ENCODE measurements around the gene NEIL1.
"Not testable (repeated sequence)": the region's sequence is repeated elsewhere in the genome, so short reads cannot be mapped to it uniquely, and the experiment has no call there.

Gene NEIL1, protein sequence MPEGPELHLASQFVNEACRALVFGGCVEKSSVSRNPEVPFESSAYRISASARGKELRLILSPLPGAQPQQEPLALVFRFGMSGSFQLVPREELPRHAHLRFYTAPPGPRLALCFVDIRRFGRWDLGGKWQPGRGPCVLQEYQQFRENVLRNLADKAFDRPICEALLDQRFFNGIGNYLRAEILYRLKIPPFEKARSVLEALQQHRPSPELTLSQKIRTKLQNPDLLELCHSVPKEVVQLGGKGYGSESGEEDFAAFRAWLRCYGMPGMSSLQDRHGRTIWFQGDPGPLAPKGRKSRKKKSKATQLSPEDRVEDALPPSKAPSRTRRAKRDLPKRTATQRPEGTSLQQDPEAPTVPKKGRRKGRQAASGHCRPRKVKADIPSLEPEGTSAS

DNA sequence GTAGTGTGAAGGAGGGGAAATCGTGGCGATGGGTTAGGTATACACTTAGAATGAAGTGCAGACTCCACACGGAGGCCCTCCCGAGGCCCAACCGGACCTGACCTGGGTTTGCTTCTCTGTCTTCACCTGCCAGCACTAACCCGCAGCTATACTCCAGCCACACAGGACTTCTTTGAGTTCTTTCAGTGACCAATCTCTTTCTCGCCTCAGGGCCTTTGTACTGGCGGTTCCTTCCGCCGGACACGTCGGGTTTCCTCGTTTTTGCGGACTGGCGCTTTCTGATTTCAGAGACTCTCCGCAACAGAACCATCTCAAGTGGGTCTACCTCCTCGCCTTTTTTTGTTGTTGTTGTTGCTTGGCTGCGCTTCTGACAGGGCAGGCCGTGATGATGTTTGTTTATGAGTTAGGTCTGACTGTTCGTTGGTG, at the start of gene NEIL1:
TSS of gene NEIL1 (plus strand) at position 244 of the 426 bp plus-strand sequence. CDS start 1,867 bp downstream, outside the sequence.
- CTCF ChIA-PET = interaction anchor here (0.9 kb wide), 1 partner anchor 22 kb away, joined by 3 read pairs; the partner anchor contains the start of gene MAN2C1
- Mint-ChIP-seq H3K4me3 (peak within 1 kb of the TSS; percentile 78), H3K27me3 (peaks cover 46% of the 10 kb centered on the region), H3K4me1 (peaks cover 40% of the 10 kb centered on the region), H3K27ac (peak within 1 kb of the TSS; percentile 56), H3K9me3 (peaks cover 19% of the 10 kb centered on the region), H3K36me3 (peaks cover 35% of the 10 kb centered on the region)
- no peak for DNase-seq

DNA sequence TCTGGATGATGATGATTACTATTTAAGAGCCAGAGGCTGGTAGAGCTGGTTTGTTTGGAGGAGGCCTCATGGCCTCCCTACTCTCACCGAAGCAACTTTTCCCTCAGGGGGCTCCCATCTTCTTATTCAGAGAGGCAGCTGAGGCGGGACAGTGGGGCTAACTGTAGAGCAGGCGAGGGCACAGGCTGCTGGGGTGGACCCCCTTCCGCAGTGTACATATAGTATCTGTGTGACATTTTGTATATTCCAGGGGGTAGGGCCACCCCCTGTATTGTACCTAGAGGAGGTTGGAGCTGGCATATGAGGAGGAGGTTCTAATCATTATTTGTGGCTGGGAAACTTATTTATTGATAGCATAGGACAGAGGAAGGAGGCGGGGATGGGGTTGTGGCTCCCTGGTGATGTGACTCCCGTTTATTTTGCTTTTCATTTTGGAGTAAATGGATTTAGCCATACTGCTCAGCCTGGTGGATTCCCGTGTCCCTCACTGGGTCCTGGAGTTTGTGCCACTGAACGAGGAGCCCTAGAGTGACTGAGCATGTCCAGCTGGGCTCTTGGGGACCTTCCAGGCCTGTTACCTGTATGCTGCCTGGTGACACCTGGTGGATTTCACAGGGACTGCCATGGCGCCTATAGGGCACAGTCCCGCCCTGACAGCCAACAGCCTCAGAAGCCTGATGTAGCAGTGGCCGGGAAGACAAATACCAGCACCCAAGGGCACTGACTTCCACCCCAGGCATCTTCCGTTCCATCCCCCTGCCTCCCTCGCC, 48.1 kb upstream of the NEIL1 start:
- not testable (repeated sequence) for H3K9me3 Mint-ChIP-seq, H3K36me3 Mint-ChIP-seq, H3K4me1 Mint-ChIP-seq, H3K4me3 Mint-ChIP-seq, DNase-seq, H3K27ac Mint-ChIP-seq
- peaks cover 15% of the 10 kb centered on the region for H3K27me3 Mint-ChIP-seq
- CTCF ChIA-PET = interaction anchor here (0.8 to 1.6 kb wide), 2 partner anchors 265 to 268 kb away, joined by 3 to 5 read pairs; no protein-coding TSS in a partner anchor

DNA sequence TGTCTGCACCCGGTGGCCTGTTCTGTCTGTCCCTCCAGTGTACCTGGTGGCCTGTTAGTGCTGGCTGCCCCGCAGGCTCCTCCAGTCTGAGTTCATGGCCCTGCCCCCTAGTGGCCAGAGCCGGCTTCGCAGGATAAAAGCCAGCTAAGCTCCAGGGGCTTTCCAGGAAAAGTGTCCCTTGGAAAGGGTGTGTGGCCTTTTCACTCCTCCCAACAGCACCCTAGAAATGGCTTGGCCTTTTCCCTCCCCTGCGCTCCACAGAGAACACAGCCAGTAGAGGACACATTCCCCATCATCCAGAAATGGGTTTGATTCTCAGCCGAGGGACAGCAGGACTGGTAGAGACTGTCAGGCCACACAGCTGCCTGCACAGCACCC, 47.5 kb upstream of the NEIL1 start:
- DNase-seq = peak; percentile 76
- H3K9me3 Mint-ChIP-seq, H3K27ac Mint-ChIP-seq, H3K4me3 Mint-ChIP-seq, H3K36me3 Mint-ChIP-seq, H3K4me1 Mint-ChIP-seq: not testable (repeated sequence)
- CTCF ChIA-PET = interaction anchor here (1.0 to 1.6 kb wide), 3 partner anchors 169 to 270 kb away, joined by 3 read pairs; no protein-coding TSS in a partner anchor
- peaks cover 20% of the 10 kb centered on the region for H3K27me3 Mint-ChIP-seq

DNA sequence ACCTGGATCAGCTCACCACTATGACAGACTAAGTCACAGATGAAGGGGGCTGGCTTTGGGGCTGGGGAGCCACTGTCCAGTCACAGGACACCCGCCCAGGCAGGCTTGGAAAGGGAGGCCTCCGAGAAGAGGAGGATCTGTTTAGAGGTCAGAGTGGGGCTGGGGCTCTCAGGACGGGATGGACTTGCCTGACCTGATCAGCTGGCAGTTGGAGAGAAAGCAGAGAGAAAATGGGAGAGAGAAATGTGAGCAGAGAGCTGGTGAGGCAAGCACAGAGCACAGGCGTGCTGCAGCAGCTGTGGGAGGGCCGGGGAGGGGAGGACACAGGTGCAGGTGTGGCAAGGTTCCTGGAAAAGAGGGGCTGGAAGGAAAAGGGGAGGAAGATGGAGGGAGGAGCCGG, 46.8 kb upstream of the NEIL1 start:
- Mint-ChIP-seq H3K4me1 (peaks cover 11% of the 10 kb centered on the region), H3K27me3 (peaks cover 24% of the 10 kb centered on the region)
- DNase-seq, H3K9me3 Mint-ChIP-seq, H3K27ac Mint-ChIP-seq, H3K36me3 Mint-ChIP-seq, H3K4me3 Mint-ChIP-seq: not testable (repeated sequence)
- CTCF ChIA-PET = interaction anchor here (1.0 to 1.6 kb wide), 3 partner anchors 169 to 270 kb away, joined by 3 read pairs; no protein-coding TSS in a partner anchor

DNA sequence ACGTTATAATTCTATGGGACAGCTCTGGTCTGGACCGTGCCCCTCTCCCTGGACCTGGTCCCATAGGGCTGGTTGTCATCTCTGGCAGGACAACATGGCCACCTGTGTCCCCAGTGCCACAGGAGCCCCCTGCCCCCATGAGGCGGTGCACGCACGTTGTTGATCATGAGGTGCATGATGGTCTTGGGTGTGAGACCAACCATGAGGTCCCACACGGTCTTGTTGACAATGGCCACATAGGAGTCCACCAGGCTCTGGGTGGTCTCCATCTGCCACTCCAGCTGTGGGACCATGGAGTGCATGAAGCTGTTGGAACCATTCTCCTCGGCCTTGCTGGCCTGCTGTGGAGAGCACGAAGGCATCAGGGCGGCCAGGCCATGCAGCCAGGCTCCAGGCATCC, 44.5 kb upstream of the NEIL1 start:
- Mint-ChIP-seq H3K27ac (no peak overlapping the region), H3K4me1 (peaks cover 11% of the 10 kb centered on the region), H3K4me3 (no peak overlapping the region), H3K9me3 (no peaks in the 10 kb centered on the region), H3K27me3 (peaks cover 38% of the 10 kb centered on the region), H3K36me3 (no peaks in the 10 kb centered on the region)
- CTCF ChIA-PET = no interaction called here
- DNase-seq = no peak

DNA sequence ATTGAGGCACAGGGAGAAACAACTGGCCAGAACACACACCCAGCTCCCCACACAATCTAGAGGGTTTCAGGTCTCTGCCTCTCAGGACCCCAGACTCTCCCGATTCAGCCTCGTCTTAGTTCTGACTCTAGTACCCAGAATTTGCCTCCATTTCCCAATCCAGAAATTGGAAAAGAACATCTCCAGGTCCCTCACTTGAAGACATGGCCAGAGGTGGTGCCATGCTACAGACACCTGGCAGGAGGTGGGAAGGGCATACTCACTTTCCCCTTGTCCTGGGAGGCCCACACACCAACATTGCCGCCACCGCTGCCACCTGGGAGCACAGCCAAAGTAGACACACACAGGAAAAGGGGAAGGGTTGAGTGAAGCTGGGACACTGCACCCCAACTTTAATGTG, 44.1 kb upstream of the NEIL1 start:
- H3K36me3 Mint-ChIP-seq, CTCF ChIA-PET, DNase-seq, H3K27ac Mint-ChIP-seq, H3K9me3 Mint-ChIP-seq, H3K4me3 Mint-ChIP-seq: not testable (repeated sequence)
- peaks cover 14% of the 10 kb centered on the region for H3K4me1 Mint-ChIP-seq
- peaks cover 43% of the 10 kb centered on the region for H3K27me3 Mint-ChIP-seq

DNA sequence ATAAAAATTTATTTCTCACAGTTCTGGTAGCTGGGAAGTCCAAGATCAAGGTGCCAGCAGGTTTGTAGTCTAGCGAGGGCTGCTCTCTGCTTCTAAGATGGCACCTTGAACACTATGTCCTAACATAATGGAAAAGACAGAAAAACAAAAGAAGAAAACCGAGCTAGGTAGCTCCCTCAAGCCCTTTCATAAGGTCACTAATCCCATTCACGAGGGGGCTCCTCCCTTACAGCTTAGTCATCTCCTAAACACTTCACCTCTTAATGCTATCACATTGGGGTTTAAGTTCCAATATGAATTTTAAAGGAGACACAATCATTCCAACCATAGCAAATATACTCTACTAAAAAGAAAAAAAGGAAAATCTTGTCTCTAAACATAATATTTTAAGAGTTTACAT, 40.7 kb upstream of the NEIL1 start:
- no peaks in the 10 kb centered on the region for H3K36me3 Mint-ChIP-seq
- H3K27ac Mint-ChIP-seq = no peak overlapping the region
- no peak for DNase-seq
- H3K9me3 Mint-ChIP-seq = no peaks in the 10 kb centered on the region
- H3K4me3 Mint-ChIP-seq = no peak overlapping the region
- CTCF ChIA-PET = no interaction called here
- H3K4me1 Mint-ChIP-seq = peaks cover 17% of the 10 kb centered on the region
- H3K27me3 Mint-ChIP-seq = peaks cover 58% of the 10 kb centered on the region

DNA sequence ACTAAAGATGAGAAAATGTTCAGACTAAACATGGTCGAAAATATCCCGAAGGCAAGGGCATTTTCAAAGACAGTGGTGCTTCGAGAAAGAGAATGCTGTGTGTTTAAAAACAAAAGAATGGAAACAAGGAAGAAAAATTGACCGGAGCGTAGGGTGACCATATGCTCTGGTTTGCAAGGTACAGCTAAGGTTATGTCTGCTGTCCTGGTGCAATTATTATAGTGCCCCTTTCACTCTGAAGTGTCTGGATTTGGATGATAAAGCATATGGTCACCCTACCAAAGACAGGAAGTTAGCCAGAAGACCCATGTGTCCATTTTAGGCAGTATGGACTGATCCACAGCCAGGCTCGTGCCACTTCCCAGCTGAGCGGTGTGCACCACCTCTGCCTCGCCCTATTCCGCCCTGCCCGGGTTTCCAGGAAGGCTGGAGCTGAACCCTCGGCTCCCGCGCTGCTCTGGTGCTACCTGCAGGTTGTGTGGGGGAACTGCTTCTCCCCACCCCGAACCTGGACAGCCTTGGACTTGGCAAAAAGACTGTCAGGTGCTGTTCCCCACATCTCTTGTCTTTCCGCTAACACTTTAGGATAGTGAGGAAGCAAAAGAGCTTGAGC, 39.0 kb upstream of the NEIL1 start:
- Mint-ChIP-seq H3K27ac (no peak overlapping the region), H3K4me1 (peaks cover 22% of the 10 kb centered on the region), H3K9me3 (no peaks in the 10 kb centered on the region), H3K36me3 (no peaks in the 10 kb centered on the region), H3K4me3 (no peak overlapping the region), H3K27me3 (peaks cover 44% of the 10 kb centered on the region)
- CTCF ChIA-PET = no interaction called here
- DNase-seq = peak; percentile 48

DNA sequence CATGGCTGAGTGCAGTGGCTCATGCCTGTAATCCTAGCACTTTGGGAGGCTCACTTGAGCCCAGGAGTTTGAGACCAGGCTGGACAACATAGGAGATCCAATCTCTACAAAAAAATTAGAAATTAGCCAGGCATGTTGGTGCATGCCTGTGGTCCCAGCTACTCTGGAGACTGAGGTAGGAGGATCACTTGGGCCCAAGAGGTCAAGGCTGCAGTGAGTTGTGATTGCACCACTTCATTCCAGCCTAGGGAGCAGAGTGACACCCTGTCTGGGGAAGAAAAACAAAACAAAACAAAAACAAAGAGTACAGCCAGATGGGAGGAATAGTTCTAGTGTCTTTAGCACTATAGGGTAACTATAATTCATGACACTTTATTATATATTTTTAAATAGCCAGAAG, 37.1 kb upstream of the NEIL1 start:
- CTCF ChIA-PET = no interaction called here
- Mint-ChIP-seq H3K4me3 (no peak overlapping the region), H3K4me1 (peaks cover 12% of the 10 kb centered on the region), H3K27me3 (peaks cover 43% of the 10 kb centered on the region), H3K9me3 (no peaks in the 10 kb centered on the region), H3K27ac (no peak overlapping the region), H3K36me3 (no peaks in the 10 kb centered on the region)
- DNase-seq = no peak

DNA sequence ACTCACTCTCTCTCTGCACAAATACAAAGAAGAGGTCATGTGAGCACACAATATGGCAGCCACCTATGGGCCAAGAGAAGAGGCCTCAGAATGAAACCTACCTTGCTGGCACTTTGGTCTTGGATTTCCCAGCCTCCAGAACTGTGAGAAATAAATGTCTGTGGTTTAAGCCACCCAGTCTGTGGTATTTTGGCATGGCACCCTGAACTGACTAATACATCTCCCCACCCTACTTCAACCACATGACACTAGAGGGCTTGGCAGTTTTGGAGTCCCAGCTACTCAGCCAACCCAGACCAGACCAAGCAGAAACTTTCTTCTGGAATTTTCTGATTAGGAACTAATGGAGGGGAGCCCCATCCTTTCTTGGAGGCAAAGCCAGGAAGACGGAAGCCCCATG, 34.3 kb upstream of the NEIL1 start:
- peaks cover 11% of the 10 kb centered on the region for H3K4me1 Mint-ChIP-seq
- H3K9me3 Mint-ChIP-seq, H3K36me3 Mint-ChIP-seq, H3K4me3 Mint-ChIP-seq, DNase-seq, H3K27ac Mint-ChIP-seq, CTCF ChIA-PET: not testable (repeated sequence)
- peaks cover 30% of the 10 kb centered on the region for H3K27me3 Mint-ChIP-seq

DNA sequence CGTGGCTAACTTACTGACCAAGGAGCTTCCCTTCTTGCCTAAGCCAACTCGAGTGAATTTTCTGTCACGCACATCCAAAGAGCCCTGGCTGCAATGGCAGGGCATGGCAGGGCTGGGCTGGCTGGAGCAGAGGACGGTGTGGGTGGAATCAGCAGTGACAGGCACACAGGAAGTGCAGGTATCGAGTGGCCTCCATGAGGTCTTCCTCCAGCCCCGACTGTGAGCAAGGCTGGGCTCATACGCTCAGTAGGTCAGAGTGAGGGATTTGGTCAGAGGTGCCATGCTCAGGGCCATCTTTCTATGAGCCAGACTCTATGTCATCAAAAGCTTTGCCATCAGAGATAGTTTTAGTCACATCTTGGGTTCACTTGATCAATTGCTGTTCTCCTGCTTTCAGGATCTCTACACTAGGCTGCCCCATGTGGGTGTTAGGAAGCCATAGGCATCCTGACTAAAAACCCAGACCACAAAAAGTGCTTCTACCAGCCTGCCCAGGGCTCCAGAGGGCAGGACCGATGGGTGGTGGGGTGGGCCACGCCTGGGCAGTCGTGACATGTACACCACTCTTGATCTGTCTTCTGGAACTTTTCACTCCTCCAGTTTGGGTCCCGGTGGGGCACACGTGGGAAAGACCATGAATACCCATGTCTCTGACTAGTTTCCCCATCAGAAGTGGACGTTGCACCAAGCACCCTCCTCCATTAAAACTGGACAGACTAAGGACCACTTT, 33.6 kb upstream of the NEIL1 start:
- Mint-ChIP-seq H3K9me3 (no peaks in the 10 kb centered on the region), H3K27ac (no peak overlapping the region), H3K4me3 (no peak overlapping the region), H3K27me3 (peaks cover 23% of the 10 kb centered on the region), H3K4me1 (peaks cover 6% of the 10 kb centered on the region), H3K36me3 (no peaks in the 10 kb centered on the region)
- CTCF ChIA-PET = no interaction called here
- DNase-seq = no peak

DNA sequence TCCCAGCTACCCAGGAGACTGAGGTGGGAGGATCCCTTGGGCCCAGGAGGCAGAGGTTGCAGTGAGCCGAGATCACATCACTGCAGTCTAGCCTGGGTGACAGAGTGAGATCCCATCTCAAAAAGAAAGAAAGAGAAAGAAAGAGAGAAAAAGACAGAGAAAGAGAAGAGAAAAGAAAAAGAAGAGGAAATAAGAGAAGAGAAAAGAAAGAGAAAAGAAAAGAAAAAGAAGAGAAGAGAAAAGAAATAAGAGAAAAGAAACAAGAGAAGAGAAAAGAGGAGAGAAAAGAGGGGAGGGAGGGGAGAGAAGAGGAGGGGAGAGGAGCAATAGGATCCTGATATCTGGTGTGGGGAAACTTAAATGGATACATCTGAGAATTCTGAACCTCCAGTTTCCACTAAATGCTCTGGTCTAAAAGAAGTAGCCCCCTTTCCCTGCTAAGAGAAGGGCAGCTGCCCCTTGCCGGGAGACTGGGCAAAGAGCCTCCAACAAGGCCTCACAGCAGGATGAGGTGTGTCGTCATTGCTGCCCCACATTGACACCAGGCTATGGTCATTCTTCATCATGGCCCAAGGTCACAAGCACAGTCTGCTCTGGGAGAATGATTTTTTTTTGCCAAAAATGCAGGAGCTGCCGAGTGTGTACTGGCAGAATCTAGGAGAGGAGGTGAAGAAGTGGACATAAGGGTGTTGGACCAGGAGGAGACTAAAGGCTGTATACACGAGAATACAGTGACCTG, 32.1 kb upstream of the NEIL1 start:
- H3K9me3 Mint-ChIP-seq = no peaks in the 10 kb centered on the region
- no peaks in the 10 kb centered on the region for H3K36me3 Mint-ChIP-seq
- no peak overlapping the region for H3K4me3 Mint-ChIP-seq
- no peak overlapping the region for H3K27ac Mint-ChIP-seq
- DNase-seq = no peak
- peaks cover 9% of the 10 kb centered on the region for H3K4me1 Mint-ChIP-seq
- CTCF ChIA-PET = no interaction called here
- H3K27me3 Mint-ChIP-seq = peaks cover 25% of the 10 kb centered on the region

DNA sequence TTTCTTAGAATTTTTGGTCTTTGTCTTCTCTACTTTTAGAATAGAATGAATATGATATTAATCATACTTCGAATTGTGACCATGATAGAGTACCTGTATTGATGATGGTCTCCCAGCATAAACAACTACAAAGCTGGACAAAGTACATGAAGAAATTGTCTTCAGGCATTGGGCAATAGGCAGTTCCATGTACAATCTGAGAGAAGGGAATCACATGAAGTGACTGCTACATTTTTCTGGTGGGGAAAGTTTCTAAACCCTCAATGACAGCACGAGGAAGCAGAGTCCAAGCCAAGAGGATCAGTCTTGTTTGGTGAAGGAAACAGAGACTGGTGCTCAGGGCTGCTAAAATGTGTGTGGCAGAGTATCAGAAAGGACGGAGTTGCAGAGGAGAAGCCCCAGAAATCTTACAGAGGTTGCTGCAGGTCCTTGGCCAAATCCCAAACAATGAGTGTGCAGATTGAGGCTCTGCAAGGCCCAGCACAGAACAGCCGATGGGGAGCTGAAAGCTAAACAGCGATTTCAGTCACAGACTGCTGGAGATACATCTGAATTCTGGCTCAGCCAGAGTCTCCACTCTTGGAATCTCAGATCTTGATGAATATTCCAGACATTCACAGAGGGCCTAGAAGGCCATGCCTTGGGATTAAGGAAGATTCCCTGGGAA, 27.5 kb upstream of the NEIL1 start:
- peaks cover 35% of the 10 kb centered on the region for H3K27me3 Mint-ChIP-seq
- H3K36me3 Mint-ChIP-seq, H3K9me3 Mint-ChIP-seq, H3K4me1 Mint-ChIP-seq, DNase-seq, CTCF ChIA-PET, H3K4me3 Mint-ChIP-seq, H3K27ac Mint-ChIP-seq: not testable (repeated sequence)
